Activated naive CD8-positive, alpha-beta T cell (primary cell): ENCODE data around the gene SMIM34.
"Not testable (repeated sequence)": the region's sequence is repeated elsewhere in the genome, so short reads cannot be mapped to it uniquely, and the experiment has no call there.

Experiments
- H3K27ac Mint-ChIP-seq: one replicate; pipeline ENCODE4 v1.8.0; 2021; ENCODE audit warnings: mixed read lengths
- H3K27me3 Mint-ChIP-seq: one replicate; pipeline ENCODE4 v1.8.0; 2021; ENCODE audit warnings: mixed read lengths
- H3K36me3 Mint-ChIP-seq: one replicate; pipeline ENCODE4 v1.8.0; 2021; ENCODE audit warnings: mixed read lengths
- H3K4me1 Mint-ChIP-seq: one replicate; pipeline ENCODE4 v1.8.0; 2021; ENCODE audit warnings: low read depth, mixed read lengths
- H3K4me3 Mint-ChIP-seq: one replicate; pipeline ENCODE4 v1.8.0; 2021; ENCODE audit warnings: mild to moderate bottlenecking, mixed read lengths
- H3K9me3 Mint-ChIP-seq: one replicate; pipeline ENCODE4 v1.8.0; 2021; ENCODE audit warnings: low read depth, mixed read lengths

The SMIM34 gene

GRCh38 chr21:34400522-34400921 lies 23.2 kb downstream of the SMIM34 start:
- not testable (repeated sequence) for H3K4me1 Mint-ChIP-seq, H3K27ac Mint-ChIP-seq, H3K4me3 Mint-ChIP-seq

GRCh38 chr21:34383724-34384415 lies 39.9 kb downstream of the SMIM34 start:
- H3K36me3 Mint-ChIP-seq, H3K9me3 Mint-ChIP-seq, H3K27ac Mint-ChIP-seq, H3K27me3 Mint-ChIP-seq, H3K4me1 Mint-ChIP-seq, H3K4me3 Mint-ChIP-seq: not testable (repeated sequence)

More at GRCh38 chr21:34400522-34400921, 23.2 kb downstream of the SMIM34 start:
- not testable (repeated sequence) for H3K9me3 Mint-ChIP-seq, H3K27me3 Mint-ChIP-seq, H3K36me3 Mint-ChIP-seq

- not testable (repeated sequence) for H3K9me3 Mint-ChIP-seq, H3K27me3 Mint-ChIP-seq, H3K4me1 Mint-ChIP-seq, H3K36me3 Mint-ChIP-seq, H3K4me3 Mint-ChIP-seq, H3K27ac Mint-ChIP-seq
Observed at GRCh38 chr21:34383138-34383537, 40.6 kb downstream of the SMIM34 start.

DNA sequence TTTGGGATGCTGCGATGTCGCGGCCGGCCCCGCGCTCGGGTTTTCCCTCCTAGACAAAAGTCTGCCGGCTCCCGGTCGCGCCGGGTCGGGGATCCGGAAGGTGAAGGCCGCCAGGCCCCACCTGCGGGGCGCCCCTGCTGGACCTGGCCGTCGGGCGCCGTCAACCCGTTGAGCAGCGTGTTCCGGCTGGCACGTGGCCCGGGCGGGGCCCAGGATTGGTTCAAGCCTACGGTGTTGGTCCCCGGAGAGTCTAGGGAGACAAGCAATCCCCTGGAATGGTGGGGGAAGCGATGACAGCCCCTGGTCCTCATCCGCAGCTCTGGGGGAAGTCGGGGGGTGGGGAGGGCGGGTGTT lies 48.2 kb downstream of the SMIM34 start:
- not testable (repeated sequence) for H3K4me1 Mint-ChIP-seq, H3K36me3 Mint-ChIP-seq, H3K27me3 Mint-ChIP-seq, H3K4me3 Mint-ChIP-seq, H3K27ac Mint-ChIP-seq, H3K9me3 Mint-ChIP-seq

DNA sequence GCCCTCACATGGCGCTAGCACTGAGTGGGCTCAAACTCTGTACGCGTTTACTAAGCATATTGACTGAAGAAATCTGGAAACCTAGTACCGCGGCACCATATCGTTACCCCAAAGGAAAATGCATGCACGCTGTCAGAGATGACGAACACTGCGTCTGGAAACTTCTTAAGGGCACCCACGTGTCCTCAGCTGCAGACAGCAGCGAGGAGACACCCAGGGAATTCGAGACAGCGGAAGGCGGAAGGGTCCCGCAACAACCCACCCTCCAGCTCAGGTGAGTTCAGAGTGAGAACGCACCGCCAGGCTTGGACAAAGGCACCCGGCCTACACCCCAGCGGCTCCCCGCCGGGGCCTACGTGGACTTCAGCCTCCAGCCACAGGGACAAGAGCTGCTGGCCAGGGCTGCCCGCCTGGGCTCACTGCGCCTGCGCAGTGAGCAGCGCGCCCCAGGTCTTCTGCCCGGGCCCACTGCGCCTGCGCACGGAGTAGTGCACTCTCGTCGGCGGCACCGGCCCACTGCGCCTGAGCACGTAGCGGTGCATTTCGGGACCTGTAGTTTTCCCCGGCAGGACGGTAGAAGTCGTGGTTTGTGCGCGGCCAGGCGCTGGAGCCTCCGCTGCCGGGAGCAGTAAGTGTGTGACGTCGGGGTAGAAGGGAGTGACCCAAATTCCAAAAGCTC lies 48.7 kb downstream of the SMIM34 start, which contains the start of gene SMIM11:
Gene SMIM11, plus strand, starts transcription at position 568 of the 679 bp plus-strand sequence. CDS start 3,998 bp downstream, outside the sequence.
- H3K36me3 Mint-ChIP-seq, H3K27ac Mint-ChIP-seq, H3K4me3 Mint-ChIP-seq, H3K9me3 Mint-ChIP-seq, H3K27me3 Mint-ChIP-seq, H3K4me1 Mint-ChIP-seq: not testable (repeated sequence)

GRCh38 chr21:34374462-34374861 lies 49.3 kb downstream of the SMIM34 start:
- not testable (repeated sequence) for H3K27me3 Mint-ChIP-seq, H3K4me1 Mint-ChIP-seq, H3K4me3 Mint-ChIP-seq, H3K36me3 Mint-ChIP-seq, H3K27ac Mint-ChIP-seq, H3K9me3 Mint-ChIP-seq

DNA sequence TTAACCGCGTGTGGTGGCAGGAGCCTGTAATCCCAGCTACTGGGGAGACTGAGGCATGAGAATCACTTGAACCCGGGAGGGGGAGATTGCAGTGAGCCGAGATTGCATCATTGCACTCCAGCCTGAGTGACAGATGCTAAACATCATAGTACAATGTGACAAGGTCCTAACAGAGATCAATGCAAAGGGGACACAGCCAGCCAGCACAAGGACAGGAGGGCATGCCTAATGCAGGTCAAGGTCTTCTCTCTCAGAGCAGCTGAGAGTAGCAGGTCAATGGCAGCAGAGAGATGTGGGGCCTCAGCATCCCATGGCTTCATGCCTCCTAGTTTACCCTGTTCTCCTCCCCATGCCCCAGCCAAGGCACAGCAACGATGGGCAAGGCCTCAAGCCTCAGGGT lies 51.4 kb downstream of the SMIM34 start:
- Mint-ChIP-seq H3K4me3 (no peak overlapping the region), H3K4me1 (no peaks in the 10 kb centered on the region), H3K9me3 (no peaks in the 10 kb centered on the region)

GRCh38 chr21:34369741-34370140 lies 54.0 kb downstream of the SMIM34 start:
- Mint-ChIP-seq H3K9me3 (no peaks in the 10 kb centered on the region), H3K27me3 (no peaks in the 10 kb centered on the region)

More for the DNA sequence above, 51.4 kb downstream of the SMIM34 start:
- Mint-ChIP-seq H3K27ac (no peak overlapping the region), H3K36me3 (no peaks in the 10 kb centered on the region), H3K27me3 (no peaks in the 10 kb centered on the region)

More at GRCh38 chr21:34369741-34370140, 54.0 kb downstream of the SMIM34 start:
- Mint-ChIP-seq H3K27ac (no peak overlapping the region), H3K4me1 (no peaks in the 10 kb centered on the region), H3K36me3 (no peaks in the 10 kb centered on the region), H3K4me3 (no peak overlapping the region)
